GM12878 (cell line): ENCODE measurements around the gene PSMB10. TPM values are rescaled to one million over a fixed set of nuclear protein-coding genes. Genes with fewer than 3 reads are reported as not detected.

Experiments
- ATAC-seq: fragments of 200-7000 bp; cut with Tn5 transposase; 3 replicates; pipeline ENCODE4 v1.9.1; 2020; ENCODE audit warnings: mild to moderate bottlenecking, moderate library complexity
- BruUV-seq: library from RNA; stranded (reverse); fragments of 400-500 nt; replicated peaks from 2 replicates; lab custom pipeline; 2021; lab: Mats Ljungman, UMichigan
- CTCF ChIA-PET: fragments of 300-600 bp; sonication (Branson Sonifier 250); formaldehyde crosslinking; extraction: SDS; loops from one replicate; lab custom pipeline; 2021; ENCODE audit warnings: inconsistent platforms; lab: Yijun Ruan, JAX
- POLR2A ChIA-PET: fragments of 350-600 bp; formaldehyde crosslinking; extraction: SDS; loops from one replicate; lab custom pipeline; 2021; ENCODE audit warnings: inconsistent platforms; lab: Charles Lee
- RAD21 ChIA-PET: fragments of 300-600 bp; sonication (Branson Sonifier 250); formaldehyde crosslinking; loops from one replicate; lab custom pipeline; 2023; ENCODE audit warnings: antibody characterized with exemption; ENCODE audit not compliant: unreplicated experiment; lab: Charles Lee
- SMC1A ChIA-PET: fragments of 300-600 bp; sonication (Branson Sonifier 250); formaldehyde crosslinking; loops from one replicate; lab custom pipeline; 2023; ENCODE audit not compliant: unreplicated experiment, uncharacterized antibody; lab: Charles Lee
- DNase-seq: peaks from one replicate; pipeline ENCODE4 v3.0.0-alpha.2; 2011; ENCODE audit warnings: low read depth, low spot score
- FAIRE-seq: peaks from 3 replicates; lab custom pipeline; 2011; peaks lifted over from hg19 to GRCh38; lab: Jason Lieb, UNC
- H2AFZ ChIP-seq: 2 replicates; pipeline ENCODE4 v1.6.0; 2011; ENCODE audit warnings: low read depth, low read length, control low read depth; ENCODE audit not compliant: control insufficient read depth
- H3K27ac ChIP-seq: 2 replicates; pipeline ENCODE4 v1.5.1; 2011; ENCODE audit warnings: control low read depth; ENCODE audit not compliant: control insufficient read depth, insufficient read depth
- H3K27me3 ChIP-seq, 2 experiments: replicated peaks in 1 of 2; 2 replicates each; pipeline versions ENCODE4 v1.6.0 to v1.6.1; 2011; ENCODE audit warnings: low read length in 1 of 2; ENCODE audit not compliant: control insufficient read depth in 2 of 2, insufficient read depth in 2 of 2
- H3K36me3 ChIP-seq, 2 experiments: 2 replicates each; pipeline ENCODE4 v1.5.1; 2011; ENCODE audit warnings: low read length in 1 of 2; ENCODE audit not compliant: control insufficient read depth in 2 of 2, insufficient read depth in 2 of 2
- H3K4me1 ChIP-seq: 2 replicates; pipeline ENCODE4 v1.6.1; 2011; ENCODE audit warnings: mild to moderate bottlenecking, low read length, moderate library complexity, mixed read lengths; ENCODE audit not compliant: control insufficient read depth, insufficient read depth
- H3K4me2 ChIP-seq: 2 replicates; pipeline ENCODE4 v1.6.0; 2011; ENCODE audit warnings: control low read depth; ENCODE audit not compliant: control insufficient read depth, insufficient read depth
- H3K4me3 ChIP-seq: fragments of 200-600 bp; sonication (generic); 2 replicates; pipeline ENCODE4 v1.5.1; 2016
- H3K79me2 ChIP-seq: 2 replicates; pipeline ENCODE4 v1.6.0; 2011; ENCODE audit warnings: low read length; ENCODE audit not compliant: control insufficient read depth, insufficient read depth
- H3K9ac ChIP-seq: 2 replicates; pipeline ENCODE4 v1.8.0; 2011; ENCODE audit warnings: low read length, control low read depth, mixed read lengths; ENCODE audit not compliant: control insufficient read depth, insufficient read depth
- H3K9me3 ChIP-seq: replicated peaks from 3 replicates; pipeline ENCODE4 v1.5.1; 2011; ENCODE audit warnings: mild to moderate bottlenecking, low read length; ENCODE audit not compliant: control insufficient read depth, insufficient read depth
- H4K20me1 ChIP-seq: 2 replicates; pipeline ENCODE4 v1.6.0; 2011; ENCODE audit not compliant: control insufficient read depth, insufficient read depth
- BHLHE40 ChIP-seq, 2 experiments: fragments of 450-650 bp in 1 of 2; IDR thresholded peaks; 2 replicates each; pipeline ENCODE4 v1.6.1; 2011 to 2017; ENCODE audit warnings: low read depth in 2 of 2, borderline replicate concordance in 1 of 2, improper control_type of control experiment in 1 of 2, low read length in 1 of 2, mild to moderate bottlenecking in 1 of 2
- BMI1 ChIP-seq: fragments of 450-650 bp; IDR thresholded peaks from 2 replicates; pipeline ENCODE4 v1.6.1; 2016; ENCODE audit warnings: mild to moderate bottlenecking, moderate library complexity, borderline replicate concordance
- HDGF ChIP-seq: fragments of 450-650 bp; IDR thresholded peaks from 2 replicates; pipeline ENCODE4 v1.6.1; 2016; ENCODE audit warnings: antibody characterized with exemption
- MLLT1 ChIP-seq: fragments of 450-650 bp; IDR thresholded peaks from 2 replicates; pipeline ENCODE4 v1.6.1; 2016; ENCODE audit warnings: mild to moderate bottlenecking
- NBN ChIP-seq: fragments of 450-650 bp; IDR thresholded peaks from 2 replicates; pipeline ENCODE4 v1.6.1; 2016
- WGBS: methylation state at CpG from one replicate; pipeline ENCODE4 v1.1.6; 2016; ENCODE audit warnings: low lambda C conversion rate; ENCODE audit not compliant: insufficient replicate concordance, insufficient coverage; ENCODE audit errors: missing lambda C conversion rate; 5-methylcytosine and 5-hydroxymethylcytosine counted together
- in situ Hi-C: fragments of 300-500 bp; cut with MboI; formaldehyde crosslinking; loops from 9 replicates; pipeline ENCODE4 v1.14.3; 2018; ENCODE audit warnings: mixed read lengths
- intact Hi-C: fragments of 100-400 bp; cut with micrococcal nuclease; formaldehyde crosslinking; loops from one replicate; pipeline ENCODE4 v1.14.2; 2022; ENCODE audit not compliant: unreplicated experiment
- polyA plus RNA-seq, 11 experiments: library from polyadenylated mRNA; depleted of rRNA in 4 of 11; unstranded in 6 of 11; stranded (reverse) in 5 of 11; fragments of >200 nt; fragmentation: Nextera tagmentation in 4 of 11; fragmentation: Illumina TruSeq in 1 of 11; extraction: Ambion mirVana in 4 of 11; extraction: Trizol in 1 of 11; gene quantifications; 1 replicate in 1 of 11; 2 replicates in 10 of 11; pipeline versions ENCODE4 v1.2.1 to v1.2.3, GENCODE V29; 2011 to 2016; ENCODE audit warnings: inconsistent platforms in 2 of 11, missing spikeins in 2 of 11, low read depth in 1 of 11
- total RNA-seq, 4 experiments: library from RNA; depleted of rRNA in 3 of 4; stranded (reverse); fragments of >200 nt in 3 of 4; fragmentation: Illumina TruSeq in 1 of 4; extraction: Trizol in 1 of 4; gene quantifications; 2 replicates each; pipeline versions ENCODE4 v1.2.1 to v1.2.3, GENCODE V29; 2013 to 2021

Gene PSMB10
- total and polyA plus RNA-seq, 10 of the 15 experiments (the other 5 are each of a cell fraction or from before 2014, with no cell fraction given) = 24.1 to 308 (median 151) TPM

GRCh38 chr16:67909056-67909742 lies 27.5 kb downstream of the PSMB10 start (continued):
- TF ChIP-seq BHLHE40 (IDR thresholded peaks at IDR 0.05; ENCODE audit: borderline replicate concordance in 1 of 2, low read depth in 2 of 2, low read length in 1 of 2) = no peak

GRCh38 chr16:67907397-67908180 lies 29.1 kb downstream of the PSMB10 start:
- Histone ChIP-seq H4K20me1 (no peaks in the 10 kb centered on the region; the same call in 1 of the 2 replicates), H2AFZ (no peak overlapping the region), H3K27ac (no peak overlapping the region), H3K79me2 (no peaks in the 10 kb centered on the region), H3K27me3 (no peaks in the 10 kb centered on the region), H3K4me3 (no peak overlapping the region), H3K9ac (no peak overlapping the region), H3K4me2 (no peak overlapping the region)
- intact Hi-C loops (no loop called here), in situ Hi-C loops (no loop called here)
- DNase-seq (no peak), FAIRE-seq (no peak), ATAC-seq (no peak)
- BruUV-seq = no TSS peak
- SMC1A ChIA-PET = no interaction called here
- POLR2A ChIA-PET = no interaction called here
- RAD21 ChIA-PET = no interaction called here
- whole genome bisulfite sequencing = 92% methylated on average over 11 of the region's 11 CpGs
- TF ChIP-seq BMI1 = no peak
- TF ChIP-seq HDGF = no peak
- TF ChIP-seq NBN = no peak
- TF ChIP-seq MLLT1 = no peak
- TF ChIP-seq, all 136 proteins: peak for 0
- Histone ChIP-seq H3K9me3 (no peaks in the 10 kb centered on the region), H3K36me3 (peaks cover 1 to 7% of the 10 kb centered on the region in 2 experiments; a peak in 2 of 4 replicates), H3K4me1 (0 out of 2 replicates have a peak, but pooled peaks cover 3% of the 10 kb centered on the region)
- CTCF ChIA-PET = interaction anchor here (1.6 kb wide), 1 partner anchor 24 kb away, joined by 4 read pairs; no protein-coding TSS in a partner anchor
